Pancreas (tissue), 10 donors: ENCODE data around the gene TPMT. TPM values are rescaled to one million over a fixed set of nuclear protein-coding genes. Genes with fewer than 3 reads are reported as not detected.

ENCODE experiments used
- ATAC-seq, 4 donors: fragments of 200-7000 bp; cut with Tn5 transposase; one replicate each; pipeline versions ENCODE4 v1.8.0 to v1.9.1; 2020; ENCODE audit warnings: mild to moderate bottlenecking in 4 of 4, moderate library complexity in 4 of 4
- DNase-seq, 6 donors: peaks; one replicate each; pipeline ENCODE4 v3.0.0-alpha.2; 2020
- FAIRE-seq: peaks from 2 replicates; lab custom pipeline; 2012; peaks lifted over from hg19 to GRCh38; lab: Jason Lieb, UNC
- H3K27ac ChIP-seq, 4 donors: fragments of 200-600 bp; sonication (generic); 1 replicate in 3 of 4; 2 replicates in 1 of 4; pipeline versions ENCODE4 v1.5.0 to v1.8.0; 2020
- H3K27me3 ChIP-seq, 4 donors: fragments of 200-600 bp; one replicate each; pipeline ENCODE4 v1.8.0; 2021
- H3K36me3 ChIP-seq, 3 donors: fragments of 200-600 bp; sonication (generic) in 1 of 3; one replicate each; pipeline versions ENCODE4 v1.5.0 to v1.8.0; 2020 to 2021
- H3K4me1 ChIP-seq, 3 donors: fragments of 200-600 bp; one replicate each; pipeline ENCODE4 v1.8.0; 2021
- H3K4me3 ChIP-seq, 4 donors: fragments of 200-600 bp; sonication (generic) in 2 of 4; one replicate each; pipeline versions ENCODE4 v1.5.0 to v1.8.0; 2020 to 2021
- H3K9me3 ChIP-seq, 4 donors: fragments of 200-600 bp; one replicate each; pipeline ENCODE4 v1.8.0; 2021
- WGBS, 2 donors: extraction: QIAGEN DNeasy Blood & Tissue Kit; methylation state at CpG; one replicate each; pipeline ENCODE4 v1.1.7; 2013; 5-methylcytosine and 5-hydroxymethylcytosine counted together
- intact Hi-C, 3 donors: fragments of 100-400 bp; cut with DNase I; formaldehyde crosslinking; loops; one replicate each; pipeline versions ENCODE4 v1.11.1 to v1.14.2; 2022
- polyA plus RNA-seq, 2 donors: library from polyadenylated mRNA; stranded (reverse); fragments of 200-250 nt; gene quantifications; one replicate each; pipeline ENCODE4 v1.2.3, GENCODE V29; 2013
- total RNA-seq, 6 donors: library from RNA; stranded (reverse); fragmentation: NEBNext Ultra II Directional in 4 of 6; extraction: Animal tissue kit (Norgen Biotek cat#: 25700) in 4 of 6; gene quantifications; one replicate each; pipeline versions ENCODE4 v1.2.1 to v1.2.4, GENCODE V29; 2021 to 2023
- TF ChIP-seq, protein P1 (sequence below), 4 donors: fragments of 200-600 bp; sonication (generic) in 3 of 4; IDR thresholded peaks; one replicate each; pipeline versions ENCODE4 v1.5.0 to v1.8.0; 2021; ENCODE audit warnings: antibody characterized with exemption in 4 of 4
- donor health status: healthy with polysubstance abuse.
- donor health status: DM: no; HTN: no; CAD: no; lungs with moderate emphysema.
- donor health status: DM: no; HTN: no; CAD: no.
- donor health status: control.
- donor health status: control.
- donor health status: Bipolar disorder and iron deficiency.
- donor health status: DM: yes; HTN: yes; CAD: no.
- donor health status: DM: no; HTN: no; CAD: no.
- donor health status: DM: no; HTN: no; CAD: no.
- donor health status: DM: yes; HTN: yes; CAD: no.

Gene TPMT
- total and polyA plus RNA-seq, 8 donors = 3.8 to 10.8 (median 6.7) TPM

DNA sequence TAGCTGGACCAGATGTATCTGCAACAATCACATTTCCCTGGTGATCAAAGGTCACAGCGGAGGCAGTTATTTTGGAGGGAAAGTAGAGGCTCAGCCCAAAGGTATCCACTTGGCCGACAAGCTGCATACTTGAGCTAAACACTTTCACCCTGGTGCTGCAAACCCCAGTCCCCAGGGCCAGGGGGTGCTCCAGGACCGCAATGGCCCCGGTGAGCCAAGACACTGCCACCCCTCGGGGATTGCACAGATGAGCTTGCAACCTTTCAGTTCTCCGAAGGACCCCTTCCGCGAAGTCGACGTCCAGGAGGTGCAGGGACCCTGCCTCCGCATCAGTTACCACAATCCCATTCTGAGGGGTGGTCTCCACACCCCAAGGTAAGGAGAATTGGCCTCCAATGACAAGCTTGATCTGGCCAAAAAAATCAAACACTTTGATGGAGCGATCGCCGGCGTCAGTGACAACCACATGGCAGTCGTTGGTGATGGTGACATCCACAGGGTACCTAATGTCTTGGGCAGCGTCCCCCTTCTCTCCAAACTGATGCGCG is 33.2 kb downstream of the TPMT start:
- TF ChIP-seq, protein P1, sequence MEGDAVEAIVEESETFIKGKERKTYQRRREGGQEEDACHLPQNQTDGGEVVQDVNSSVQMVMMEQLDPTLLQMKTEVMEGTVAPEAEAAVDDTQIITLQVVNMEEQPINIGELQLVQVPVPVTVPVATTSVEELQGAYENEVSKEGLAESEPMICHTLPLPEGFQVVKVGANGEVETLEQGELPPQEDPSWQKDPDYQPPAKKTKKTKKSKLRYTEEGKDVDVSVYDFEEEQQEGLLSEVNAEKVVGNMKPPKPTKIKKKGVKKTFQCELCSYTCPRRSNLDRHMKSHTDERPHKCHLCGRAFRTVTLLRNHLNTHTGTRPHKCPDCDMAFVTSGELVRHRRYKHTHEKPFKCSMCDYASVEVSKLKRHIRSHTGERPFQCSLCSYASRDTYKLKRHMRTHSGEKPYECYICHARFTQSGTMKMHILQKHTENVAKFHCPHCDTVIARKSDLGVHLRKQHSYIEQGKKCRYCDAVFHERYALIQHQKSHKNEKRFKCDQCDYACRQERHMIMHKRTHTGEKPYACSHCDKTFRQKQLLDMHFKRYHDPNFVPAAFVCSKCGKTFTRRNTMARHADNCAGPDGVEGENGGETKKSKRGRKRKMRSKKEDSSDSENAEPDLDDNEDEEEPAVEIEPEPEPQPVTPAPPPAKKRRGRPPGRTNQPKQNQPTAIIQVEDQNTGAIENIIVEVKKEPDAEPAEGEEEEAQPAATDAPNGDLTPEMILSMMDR (IDR thresholded peaks at IDR 0.05) = no peak
- H3K36me3 ChIP-seq = no peaks in the 10 kb centered on the region
- H3K4me1 ChIP-seq = no peaks in the 10 kb centered on the region
- ATAC-seq = no peak
- peak in 1 of 6 donors; percentile 67 for DNase-seq
- WGBS, 2 donors = 81 to 82% methylated on average over 19 of the region's 19 CpGs
- H3K9me3 ChIP-seq = no peaks in the 10 kb centered on the region
- intact Hi-C loops = no loop called here
- peak overlapping the region in 2 of 4 donors; percentile 52 to 53 for H3K4me3 ChIP-seq
- no peaks in the 10 kb centered on the region for H3K27me3 ChIP-seq
- H3K27ac ChIP-seq = no peak overlapping the region
- FAIRE-seq = no peak

DNA sequence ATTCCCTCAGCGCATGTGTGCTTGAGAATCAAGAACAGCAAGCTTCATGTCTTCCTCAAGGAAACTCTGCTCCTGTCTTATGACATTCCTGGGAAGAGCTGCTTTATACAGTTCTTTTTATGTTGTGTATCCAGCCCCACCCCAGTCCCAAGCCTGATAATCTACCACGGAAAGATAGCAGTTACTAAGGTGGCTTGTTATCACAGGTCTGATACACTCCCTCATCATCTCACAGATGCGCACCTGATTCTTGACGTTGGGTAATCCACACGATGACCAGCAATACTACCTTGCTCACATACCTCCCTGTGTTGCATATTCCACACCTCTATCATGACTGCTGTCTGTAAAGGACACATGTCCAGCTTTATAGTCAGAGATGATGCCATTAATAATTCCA is 35.6 kb downstream of the TPMT start:
- no peak overlapping the region for H3K27ac ChIP-seq
- TF ChIP-seq, protein P1 (IDR thresholded peaks at IDR 0.05) = no peak
- H3K9me3 ChIP-seq = no peaks in the 10 kb centered on the region
- FAIRE-seq = no peak
- intact Hi-C loops = no loop called here
- no peak for DNase-seq
- WGBS, 2 donors = 53 to 66% methylated on average over 5 of the region's 5 CpGs
- H3K4me1 ChIP-seq = no peaks in the 10 kb centered on the region
- ATAC-seq = no peak
- H3K36me3 ChIP-seq = no peaks in the 10 kb centered on the region
- H3K27me3 ChIP-seq = no peaks in the 10 kb centered on the region
- H3K4me3 ChIP-seq = no peak overlapping the region

DNA sequence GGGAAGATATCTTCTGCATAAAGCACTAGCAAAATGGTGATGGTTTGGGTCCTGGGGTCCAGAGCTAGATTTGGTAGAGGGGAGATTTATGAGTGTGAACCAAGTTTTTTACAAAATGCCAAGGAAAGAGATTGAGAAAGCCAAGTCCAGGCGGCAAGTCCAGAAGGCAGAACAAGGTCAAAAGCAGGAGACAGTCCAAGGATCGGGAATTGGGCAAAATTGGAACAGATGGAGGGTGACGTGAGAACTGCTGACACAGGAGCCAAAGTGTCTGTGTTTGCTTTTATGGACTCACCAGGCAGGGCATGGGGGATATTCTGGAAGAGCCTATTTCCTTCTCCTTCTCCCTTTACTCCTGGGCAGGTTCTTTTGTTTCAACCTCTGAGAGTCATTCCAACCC is 36.5 kb downstream of the TPMT start:
- Histone ChIP-seq H3K27me3 (no peaks in the 10 kb centered on the region), H3K4me3 (no peak overlapping the region), H3K9me3 (no peaks in the 10 kb centered on the region), H3K4me1 (no peaks in the 10 kb centered on the region), H3K27ac (no peak overlapping the region), H3K36me3 (no peaks in the 10 kb centered on the region)
- FAIRE-seq (no peak), ATAC-seq (peak; percentile 5 to 48 (median 34)), DNase-seq (peak in 3 of 6 donors; percentile 17 to 29 (median 28))
- 34 to 36% methylated on average over 3 of the region's 3 CpGs for WGBS, 2 donors
- TF ChIP-seq, protein P1 (IDR thresholded peaks at IDR 0.05) = no peak
- intact Hi-C loops = no loop called here

DNA sequence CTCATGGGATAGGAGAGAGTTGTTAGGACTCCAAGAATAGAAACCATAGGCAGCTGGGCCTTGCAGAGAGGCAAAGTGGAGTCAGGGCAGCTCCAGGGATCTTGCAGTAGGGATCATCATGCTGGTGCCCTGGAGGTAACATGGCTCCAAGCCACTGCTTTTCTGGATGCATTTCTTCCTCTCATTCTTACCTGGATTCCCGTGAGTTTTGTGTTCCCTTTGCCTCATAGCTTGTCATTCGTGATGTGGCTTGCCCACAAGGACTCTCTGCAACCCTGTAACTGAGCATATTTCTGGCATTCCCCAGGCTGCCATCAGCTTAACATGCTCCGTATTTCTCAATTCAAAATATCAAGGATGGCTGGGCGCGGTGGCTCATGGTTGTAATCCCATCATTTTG is 37.7 kb downstream of the TPMT start:
- H3K9me3 ChIP-seq = no peaks in the 10 kb centered on the region
- H3K27ac ChIP-seq = no peak overlapping the region
- FAIRE-seq = no peak
- no peaks in the 10 kb centered on the region for H3K27me3 ChIP-seq
- no peak overlapping the region for H3K4me3 ChIP-seq
- 92 to 93% methylated on average over 5 of the region's 5 CpGs for WGBS, 2 donors
- no peaks in the 10 kb centered on the region for H3K4me1 ChIP-seq
- no peak for DNase-seq
- no peak for ATAC-seq
- TF ChIP-seq, protein P1 (IDR thresholded peaks at IDR 0.05) = no peak
- no peaks in the 10 kb centered on the region for H3K36me3 ChIP-seq
- intact Hi-C loops = no loop called here

DNA sequence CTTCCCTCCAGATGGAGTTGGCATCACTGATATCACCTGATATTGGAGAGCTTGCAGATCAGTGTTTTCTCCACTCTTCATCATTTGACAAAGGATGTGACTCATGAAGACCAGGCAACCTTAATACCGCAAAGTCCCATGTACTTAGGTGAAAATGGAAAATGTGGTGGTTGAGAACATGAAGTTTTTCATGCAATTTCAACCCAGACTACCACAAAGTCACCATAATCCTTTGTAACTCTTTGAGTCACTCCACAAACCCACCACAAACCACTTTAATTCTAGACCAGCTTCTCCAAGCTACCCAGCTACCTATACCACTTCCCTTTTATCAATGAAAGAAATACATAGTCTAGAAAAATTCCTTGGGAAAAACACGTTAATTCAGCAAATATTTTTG is 39.5 kb downstream of the TPMT start:
- intact Hi-C loops = no loop called here
- ATAC-seq (no peak), DNase-seq (no peak), FAIRE-seq (no peak)
- Histone ChIP-seq H3K27ac (no peak overlapping the region), H3K9me3 (no peaks in the 10 kb centered on the region), H3K4me3 (no peak overlapping the region), H3K36me3 (no peaks in the 10 kb centered on the region), H3K27me3 (no peaks in the 10 kb centered on the region), H3K4me1 (no peaks in the 10 kb centered on the region)
- WGBS, 2 donors = 82 to 92% methylated on average over 2 of the region's 2 CpGs
- TF ChIP-seq, protein P1 (IDR thresholded peaks at IDR 0.05) = no peak
